Measurements from ENCODE around the gene ABLIM2. TPM values are rescaled to one million over a fixed set of nuclear protein-coding genes. Genes with fewer than 3 reads are reported as not detected.

ABLIM2 gene
- total RNA-seq, 4 donors from 2014 or later, result 4.2 to 28.5 (median 8.7) TPM

DNA sequence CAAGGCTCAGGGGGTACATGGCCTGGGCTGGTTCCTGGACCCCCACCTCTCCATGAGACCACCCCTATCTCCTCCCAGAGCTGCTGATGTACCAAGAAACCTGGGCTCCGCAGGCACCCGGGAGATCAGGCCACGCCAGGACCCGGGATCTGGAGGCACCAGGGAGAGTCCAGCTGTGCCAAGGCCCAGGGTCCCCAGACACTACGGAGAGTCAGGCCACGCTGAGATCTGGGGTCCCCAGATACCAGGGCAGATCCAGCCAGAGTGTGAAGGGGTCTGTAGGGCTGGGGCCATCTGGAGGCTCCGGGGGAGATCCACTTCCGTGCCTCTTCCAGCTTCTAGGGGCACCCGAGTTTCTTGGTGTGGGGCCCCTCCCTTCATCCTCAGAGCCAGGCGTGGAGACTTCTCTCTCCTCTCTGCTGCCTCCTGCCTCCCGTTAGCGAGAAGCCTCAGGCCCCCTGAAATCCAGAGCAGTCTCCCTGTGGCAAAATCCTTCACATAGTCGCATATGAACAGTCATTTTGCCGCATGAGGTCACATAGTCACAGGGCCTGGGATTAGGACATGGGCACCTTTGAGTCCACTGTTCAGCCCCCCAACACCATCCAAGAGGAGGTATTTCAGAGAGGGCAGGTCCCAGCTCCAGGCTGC is 9.7 kb downstream of the ABLIM2 start:
- H3K4me3 ChIP-seq, result no peak overlapping the region
- intact Hi-C loops (cut with DNase I), result no loop called here
- H3K4me1 ChIP-seq, result peaks cover 21 to 28% (median 26%) of the 10 kb centered on the region in 4 donors

GRCh38 chr4:8148159-8148558 is 10.5 kb downstream of the ABLIM2 start:
- DNase-seq (ENCODE audit: extremely low spot score), result no peak
- H3K4me3 ChIP-seq, result no peak overlapping the region
- TF ChIP-seq CTCF (IDR thresholded peaks at IDR 0.05), result no peak
- TF ChIP-seq POLR2A (IDR thresholded peaks at IDR 0.05; ENCODE audit: low read depth), result no peak
- no peak for TF ChIP-seq EP300 (IDR thresholded peaks at IDR 0.05)
- TF ChIP-seq POLR2AphosphoS5 (IDR thresholded peaks at IDR 0.05), result no peak
- intact Hi-C loops (cut with DNase I), result no loop called here
- H3K36me3 ChIP-seq, result no peaks in the 10 kb centered on the region
- no peaks in the 10 kb centered on the region for H3K9me3 ChIP-seq
- 87% methylated on average over 9 of the region's 13 CpGs for WGBS
- H3K27ac ChIP-seq (replicated peaks in 1 of 4), result no peak overlapping the region
- H3K4me1 ChIP-seq, result peaks cover 25 to 36% (median 30%) of the 10 kb centered on the region in 4 donors
- H3K27me3 ChIP-seq, result no peaks in the 10 kb centered on the region

More for the DNA sequence above, 9.7 kb downstream of the ABLIM2 start:
- WGBS, result 90% methylated on average over 8 of the region's 14 CpGs
- Histone ChIP-seq H3K27ac (replicated peaks in 1 of 4) (no peak overlapping the region), H3K9me3 (no peaks in the 10 kb centered on the region), H3K27me3 (no peaks in the 10 kb centered on the region), H3K36me3 (no peaks in the 10 kb centered on the region)
- TF ChIP-seq POLR2A (IDR thresholded peaks at IDR 0.05; ENCODE audit: low read depth) (no peak), POLR2AphosphoS5 (IDR thresholded peaks at IDR 0.05) (no peak), EP300 (IDR thresholded peaks at IDR 0.05) (no peak), CTCF (IDR thresholded peaks at IDR 0.05) (no peak)
- no peak for DNase-seq (ENCODE audit: extremely low spot score)

GRCh38 chr4:8147231-8147970 is 11.2 kb downstream of the ABLIM2 start:
- intact Hi-C loops (cut with DNase I), result no loop called here
- H3K27me3 ChIP-seq, result no peaks in the 10 kb centered on the region
- no peak overlapping the region for H3K27ac ChIP-seq (replicated peaks in 1 of 4)
- TF ChIP-seq POLR2A (IDR thresholded peaks at IDR 0.05; ENCODE audit: low read depth) (no peak), CTCF (IDR thresholded peaks at IDR 0.05) (no peak), EP300 (IDR thresholded peaks at IDR 0.05) (no peak), POLR2AphosphoS5 (IDR thresholded peaks at IDR 0.05) (no peak)
- H3K4me3 ChIP-seq, result no peak overlapping the region
- no peaks in the 10 kb centered on the region for H3K9me3 ChIP-seq
- H3K36me3 ChIP-seq, result no peaks in the 10 kb centered on the region
- DNase-seq (ENCODE audit: extremely low spot score), result no peak
- 75% methylated on average over 19 of the region's 19 CpGs for WGBS
- H3K4me1 ChIP-seq, result peaks cover 28 to 40% (median 34%) of the 10 kb centered on the region in 4 donors

GRCh38 chr4:8146157-8146556 is 12.5 kb downstream of the ABLIM2 start:
- intact Hi-C loops (cut with DNase I), result no loop called here

More at GRCh38 chr4:8146157-8146556, 12.5 kb downstream of the ABLIM2 start:
- no peak for DNase-seq (ENCODE audit: extremely low spot score)
- peak overlapping the region in 3 of 4 donors; percentile 53 to 65 (median 64) for H3K27ac ChIP-seq (replicated peaks in 1 of 4)
- H3K4me1 ChIP-seq, result peaks cover 37 to 51% (median 42%) of the 10 kb centered on the region in 4 donors
- no peaks in the 10 kb centered on the region for H3K36me3 ChIP-seq
- H3K27me3 ChIP-seq, result no peaks in the 10 kb centered on the region
- no peaks in the 10 kb centered on the region for H3K9me3 ChIP-seq
- no peak overlapping the region for H3K4me3 ChIP-seq
- WGBS, result 79% methylated on average over 9 of the region's 9 CpGs
- TF ChIP-seq CTCF (IDR thresholded peaks at IDR 0.05), result no peak
- TF ChIP-seq POLR2A (IDR thresholded peaks at IDR 0.05; ENCODE audit: low read depth), result no peak
- no peak for TF ChIP-seq EP300 (IDR thresholded peaks at IDR 0.05)
- no peak for TF ChIP-seq POLR2AphosphoS5 (IDR thresholded peaks at IDR 0.05)
